Fibroblast of villous mesenchyme (primary cell): ENCODE measurements around the gene KIF26A. TPM values are rescaled to one million over a fixed set of nuclear protein-coding genes. Genes with fewer than 3 reads are reported as not detected.

ENCODE experiments used
- DNase-seq: peaks from one replicate; pipeline ENCODE4 v3.0.0-alpha.2; 2010; ENCODE audit warnings: low read depth
- H3K4me3 ChIP-seq: 2 replicates; pipeline ENCODE4 v1.5.1; 2011; ENCODE audit warnings: low read depth, mild to moderate bottlenecking, low read length
- CTCF ChIP-seq: IDR thresholded peaks from 2 replicates; pipeline ENCODE4 v1.5.1; 2012; ENCODE audit warnings: low read depth, mild to moderate bottlenecking, low read length; ENCODE audit not compliant: insufficient read depth
- total RNA-seq: library from RNA; depleted of rRNA; stranded (reverse); fragments of >200 nt; gene quantifications from 2 replicates; pipeline ENCODE4 v1.2.3, GENCODE V29; 2012

KIF26A gene
- under 0.01 TPM in 2 replicates for total RNA-seq

- peak within 1 kb of the TSS; percentile 50 for H3K4me3 ChIP-seq
- peak; percentile 24 for DNase-seq
- TF ChIP-seq CTCF: no peak
These were observed at the start of gene KIF26A for GRCh38 chr14:104138098-104138717. Gene KIF26A, plus strand, starts transcription at chr14:104138587. Its CDS starts 136 bp downstream, at chr14:104138723.

- no peak for TF ChIP-seq CTCF
- DNase-seq: no peak
These were observed 48.2 kb upstream of the KIF26A start for GRCh38 chr14:104090071-104090748.

GRCh38 chr14:104091061-104091926 lies 47.1 kb upstream of the KIF26A start:
- no peak for TF ChIP-seq CTCF
- no peak overlapping the region for H3K4me3 ChIP-seq
- no peak for DNase-seq

More at GRCh38 chr14:104090071-104090748, 48.2 kb upstream of the KIF26A start:
- H3K4me3 ChIP-seq: no peak overlapping the region

- no peak overlapping the region for H3K4me3 ChIP-seq
- TF ChIP-seq CTCF: no peak
- DNase-seq: no peak
These were observed 46.2 kb upstream of the KIF26A start for GRCh38 chr14:104091927-104092771.

- DNase-seq: no peak
- H3K4me3 ChIP-seq: no peak overlapping the region
- no peak for TF ChIP-seq CTCF
These were observed 45.4 kb upstream of the KIF26A start for GRCh38 chr14:104092931-104093365.
